Spleen (tissue), 11 donors: ENCODE measurements around the gene MRPL18. TPM values are rescaled to one million over a fixed set of nuclear protein-coding genes. Genes with fewer than 3 reads are reported as not detected.
"Not testable (repeated sequence)": the region's sequence is repeated elsewhere in the genome, so short reads cannot be mapped to it uniquely, and the experiment has no call there.

Source experiments
- DNase-seq: peaks from one replicate; pipeline ENCODE4 v3.0.0-alpha.2; 2020
- H3K27ac ChIP-seq, 8 donors: fragments of 200-600 bp; sonication (generic) in 7 of 8; 1 replicate in 4 of 8; 2 replicates in 4 of 8; pipeline versions ENCODE4 v1.5.0 to v1.8.0; 2016 to 2021; ENCODE audit warnings: inconsistent platforms in 4 of 8, mild to moderate bottlenecking in 4 of 8, moderate library complexity in 1 of 8
- H3K27me3 ChIP-seq, 7 donors: fragments of 200-600 bp; sonication (generic) in 6 of 7; replicated peaks in 1 of 7; 1 replicate in 4 of 7; 2 replicates in 3 of 7; pipeline versions ENCODE4 v1.5.0 to v1.8.0; 2016 to 2021; ENCODE audit warnings: inconsistent platforms in 3 of 7, mild to moderate bottlenecking in 1 of 7
- H3K36me3 ChIP-seq, 6 donors: fragments of 200-600 bp; sonication (generic) in 5 of 6; 1 replicate in 4 of 6; 2 replicates in 2 of 6; pipeline versions ENCODE4 v1.5.0 to v1.8.0; 2016 to 2021; ENCODE audit warnings: inconsistent platforms in 2 of 6
- H3K4me1 ChIP-seq, 6 donors: fragments of 200-600 bp; sonication (generic) in 5 of 6; 1 replicate in 3 of 6; 2 replicates in 3 of 6; pipeline versions ENCODE4 v1.5.0 to v1.8.0; 2016 to 2021; ENCODE audit warnings: inconsistent platforms in 3 of 6
- H3K4me3 ChIP-seq, 8 donors: fragments of 200-600 bp; sonication (generic) in 7 of 8; 1 replicate in 4 of 8; 2 replicates in 4 of 8; pipeline versions ENCODE4 v1.5.0 to v1.8.0; 2016 to 2021; ENCODE audit warnings: inconsistent platforms in 4 of 8, mild to moderate bottlenecking in 4 of 8, moderate library complexity in 2 of 8
- H3K9me3 ChIP-seq, 8 donors: fragments of 200-600 bp; sonication (generic) in 7 of 8; 1 replicate in 4 of 8; 2 replicates in 4 of 8; pipeline versions ENCODE4 v1.5.0 to v1.8.0; 2016 to 2021; ENCODE audit warnings: inconsistent platforms in 4 of 8
- CTCF ChIP-seq, 11 experiments: fragments of 200-600 bp in 7 of 11; fragments of 450-650 bp in 4 of 11; sonication (generic) in 4 of 11; IDR thresholded peaks in 8 of 11; conservative IDR thresholded peaks in 3 of 11; 1 replicate in 7 of 11; 2 replicates in 4 of 11; pipeline versions ENCODE4 v1.4.0 to v1.8.0; 2016 to 2021; ENCODE audit warnings: antibody characterized with exemption in 11 of 11, inconsistent platforms in 4 of 11, mild to moderate bottlenecking in 1 of 11
- POLR2A ChIP-seq, 3 donors: fragments of 450-650 bp; IDR thresholded peaks; one replicate each; pipeline ENCODE4 v1.5.1; 2017; ENCODE audit warnings: antibody characterized with exemption in 3 of 3, mild to moderate bottlenecking in 1 of 3
- POLR2AphosphoS5 ChIP-seq, 3 donors: sonication (generic); formaldehyde crosslinking; IDR thresholded peaks; one replicate each; pipeline ENCODE4 v1.5.1; 2017; ENCODE audit warnings: antibody characterized with exemption in 3 of 3
- WGBS, 5 donors: extraction: QIAGEN DNeasy Blood & Tissue Kit in 3 of 5; methylation state at CpG; one replicate each; pipeline versions ENCODE4 v1.1.5 to v1.1.7; 2013 to 2018; 5-methylcytosine and 5-hydroxymethylcytosine counted together
- intact Hi-C: fragments of 100-400 bp; cut with DNase I; formaldehyde crosslinking; loops from one replicate; pipeline ENCODE4 v1.15.0; 2023; ENCODE audit warnings: low total_unique reads
- polyA plus RNA-seq, 3 donors: library from polyadenylated mRNA; stranded (reverse); fragments of 200-250 nt; gene quantifications; one replicate each; pipeline ENCODE4 v1.2.1, GENCODE V29; 2013
- total RNA-seq, 7 donors: library from RNA; depleted of rRNA in 3 of 7; stranded (reverse); fragments of >200 nt in 3 of 7; fragmentation: NEBNext Ultra II Directional in 4 of 7; extraction: Animal tissue kit (Norgen Biotek cat#: 25700) in 4 of 7; gene quantifications; one replicate each; pipeline versions ENCODE4 v1.1.0 to v1.2.1, GENCODE V29; 2016 to 2021
- donor health status: healthy with polysubstance abuse.
- donor health status: DM: no; HTN: no; CAD: no; lungs with moderate emphysema.
- donor health status: DM: no; HTN: no; CAD: no.
- donor health status: Bipolar disorder and iron deficiency.
- donor health status: healthy.
- donor health status: DM: no; HTN: no; CAD: no.
- donor health status: DM: yes; HTN: yes; CAD: no.

MRPL18 gene
- total and polyA plus RNA-seq, 10 donors = 29.6 to 76.7 (median 44.6) TPM

GRCh38 chr6:159815410-159815809 lies 25.1 kb downstream of the MRPL18 start:
- WGBS, 5 donors = 84 to 91% (median 86%) methylated on average over 6 of the region's 6 CpGs
- H3K9me3 ChIP-seq = no peaks in the 10 kb centered on the region
- no peak for DNase-seq
- TF ChIP-seq POLR2AphosphoS5 (IDR thresholded peaks at IDR 0.05) (no peak), CTCF (IDR thresholded peaks at IDR 0.05 in 8 of 11, conservative IDR thresholded peaks at IDR 0.05 in 3 of 11) (no peak), POLR2A (IDR thresholded peaks at IDR 0.05) (no peak)
- H3K27ac ChIP-seq = no peak overlapping the region
- H3K4me1 ChIP-seq = peaks cover 0 to 11% (median 8%) of the 10 kb centered on the region in 6 donors
- intact Hi-C loops = no loop called here
- peaks cover 0 to 3% (median 0%) of the 10 kb centered on the region in 7 donors for H3K27me3 ChIP-seq
- no peaks in the 10 kb centered on the region for H3K36me3 ChIP-seq
- H3K4me3 ChIP-seq = no peak overlapping the region

GRCh38 chr6:159816775-159817174 lies 26.5 kb downstream of the MRPL18 start:
- 81 to 96% (median 89%) methylated on average over 3 of the region's 3 CpGs for WGBS, 5 donors
- DNase-seq, H3K27ac ChIP-seq, intact Hi-C loops, H3K9me3 ChIP-seq, H3K4me3 ChIP-seq, H3K27me3 ChIP-seq, H3K36me3 ChIP-seq: not testable (repeated sequence)
- H3K4me1 ChIP-seq = peaks cover 0 to 22% (median 14%) of the 10 kb centered on the region in 6 donors

GRCh38 chr6:159817951-159818739 lies 27.9 kb downstream of the MRPL18 start:
- no peak for DNase-seq
- TF ChIP-seq POLR2AphosphoS5 (IDR thresholded peaks at IDR 0.05) (no peak), POLR2A (IDR thresholded peaks at IDR 0.05) (no peak), CTCF (IDR thresholded peaks at IDR 0.05 in 8 of 11, conservative IDR thresholded peaks at IDR 0.05 in 3 of 11) (no peak)
- Histone ChIP-seq H3K27ac (no peak overlapping the region), H3K4me1 (peaks cover 0 to 22% (median 14%) of the 10 kb centered on the region in 6 donors), H3K4me3 (no peak overlapping the region), H3K27me3 (peaks cover 0 to 7% (median 0%) of the 10 kb centered on the region in 7 donors), H3K36me3 (no peaks in the 10 kb centered on the region), H3K9me3 (no peaks in the 10 kb centered on the region)
- intact Hi-C loops = no loop called here
- WGBS, 5 donors = 80 to 84% (median 83%) methylated on average over 23 of the region's 23 CpGs

- WGBS, 5 donors = 85 to 93% (median 90%) methylated on average over 14 to 16 of the region's 16 CpGs
- DNase-seq = no peak
- intact Hi-C loops = no loop called here
- H3K4me3 ChIP-seq = no peak overlapping the region
- peaks cover 0 to 22% (median 14%) of the 10 kb centered on the region in 6 donors for H3K4me1 ChIP-seq
- no peaks in the 10 kb centered on the region for H3K36me3 ChIP-seq
- no peak for TF ChIP-seq CTCF (IDR thresholded peaks at IDR 0.05 in 8 of 11, conservative IDR thresholded peaks at IDR 0.05 in 3 of 11)
- no peak for TF ChIP-seq POLR2A (IDR thresholded peaks at IDR 0.05)
- H3K27ac ChIP-seq = no peak overlapping the region
- H3K9me3 ChIP-seq = no peaks in the 10 kb centered on the region
- H3K27me3 ChIP-seq = peaks cover 0 to 7% (median 0%) of the 10 kb centered on the region in 7 donors
These were observed 28.8 kb downstream of the MRPL18 start for GRCh38 chr6:159819098-159819497.
